GM12878 (cell line): ENCODE data around the gene PHOX2A. TPM values are rescaled to one million over a fixed set of nuclear protein-coding genes. Genes with fewer than 3 reads are reported as not detected.

Experiments used
- ATAC-seq: fragments of 200-7000 bp; cut with Tn5 transposase; 3 replicates; pipeline ENCODE4 v1.9.1; 2020; ENCODE audit warnings: mild to moderate bottlenecking, moderate library complexity
- BruUV-seq: library from RNA; stranded (reverse); fragments of 400-500 nt; replicated peaks from 2 replicates; lab custom pipeline; 2021; lab: Mats Ljungman, UMichigan
- CTCF ChIA-PET: fragments of 300-600 bp; sonication (Branson Sonifier 250); formaldehyde crosslinking; extraction: SDS; loops from one replicate; lab custom pipeline; 2021; ENCODE audit warnings: inconsistent platforms; lab: Yijun Ruan, JAX
- POLR2A ChIA-PET: fragments of 350-600 bp; formaldehyde crosslinking; extraction: SDS; loops from one replicate; lab custom pipeline; 2021; ENCODE audit warnings: inconsistent platforms; lab: Charles Lee
- RAD21 ChIA-PET: fragments of 300-600 bp; sonication (Branson Sonifier 250); formaldehyde crosslinking; loops from one replicate; lab custom pipeline; 2023; ENCODE audit warnings: antibody characterized with exemption; ENCODE audit not compliant: unreplicated experiment; lab: Charles Lee
- SMC1A ChIA-PET: fragments of 300-600 bp; sonication (Branson Sonifier 250); formaldehyde crosslinking; loops from one replicate; lab custom pipeline; 2023; ENCODE audit not compliant: unreplicated experiment, uncharacterized antibody; lab: Charles Lee
- DNase-seq: peaks from one replicate; pipeline ENCODE4 v3.0.0-alpha.2; 2011; ENCODE audit warnings: low read depth, low spot score
- FAIRE-seq: peaks from 3 replicates; lab custom pipeline; 2011; peaks lifted over from hg19 to GRCh38; lab: Jason Lieb, UNC
- H2AFZ ChIP-seq: 2 replicates; pipeline ENCODE4 v1.6.0; 2011; ENCODE audit warnings: low read depth, low read length, control low read depth; ENCODE audit not compliant: control insufficient read depth
- H3K27ac ChIP-seq: 2 replicates; pipeline ENCODE4 v1.5.1; 2011; ENCODE audit warnings: control low read depth; ENCODE audit not compliant: control insufficient read depth, insufficient read depth
- H3K27me3 ChIP-seq, 2 experiments: replicated peaks in 1 of 2; 2 replicates each; pipeline versions ENCODE4 v1.6.0 to v1.6.1; 2011; ENCODE audit warnings: low read length in 1 of 2; ENCODE audit not compliant: control insufficient read depth in 2 of 2, insufficient read depth in 2 of 2
- H3K36me3 ChIP-seq, 2 experiments: 2 replicates each; pipeline ENCODE4 v1.5.1; 2011; ENCODE audit warnings: low read length in 1 of 2; ENCODE audit not compliant: control insufficient read depth in 2 of 2, insufficient read depth in 2 of 2
- H3K4me1 ChIP-seq: 2 replicates; pipeline ENCODE4 v1.6.1; 2011; ENCODE audit warnings: mild to moderate bottlenecking, low read length, moderate library complexity, mixed read lengths; ENCODE audit not compliant: control insufficient read depth, insufficient read depth
- H3K4me2 ChIP-seq: 2 replicates; pipeline ENCODE4 v1.6.0; 2011; ENCODE audit warnings: control low read depth; ENCODE audit not compliant: control insufficient read depth, insufficient read depth
- H3K4me3 ChIP-seq: fragments of 200-600 bp; sonication (generic); 2 replicates; pipeline ENCODE4 v1.5.1; 2016
- H3K79me2 ChIP-seq: 2 replicates; pipeline ENCODE4 v1.6.0; 2011; ENCODE audit warnings: low read length; ENCODE audit not compliant: control insufficient read depth, insufficient read depth
- H3K9ac ChIP-seq: 2 replicates; pipeline ENCODE4 v1.8.0; 2011; ENCODE audit warnings: low read length, control low read depth, mixed read lengths; ENCODE audit not compliant: control insufficient read depth, insufficient read depth
- H3K9me3 ChIP-seq: replicated peaks from 3 replicates; pipeline ENCODE4 v1.5.1; 2011; ENCODE audit warnings: mild to moderate bottlenecking, low read length; ENCODE audit not compliant: control insufficient read depth, insufficient read depth
- H4K20me1 ChIP-seq: 2 replicates; pipeline ENCODE4 v1.6.0; 2011; ENCODE audit not compliant: control insufficient read depth, insufficient read depth
- CBFB ChIP-seq: IDR thresholded peaks from 2 replicates; pipeline ENCODE4 v1.6.1; 2016; ENCODE audit warnings: antibody characterized with exemption, low read depth
- CHD4 ChIP-seq: fragments of 200-600 bp; sonication (generic); IDR thresholded peaks from 2 replicates; pipeline ENCODE4 v1.6.1; 2016; ENCODE audit warnings: mild to moderate bottlenecking
- EGR1 ChIP-seq, 2 experiments: IDR thresholded peaks; 1 replicate in 1 of 2; 2 replicates in 1 of 2; pipeline ENCODE4 v1.6.1; 2011 to 2012; ENCODE audit warnings: low read depth in 2 of 2, low read length in 2 of 2, borderline replicate concordance in 1 of 2, mild to moderate bottlenecking in 1 of 2, moderate library complexity in 1 of 2
- KAT2A ChIP-seq: conservative IDR thresholded peaks from 2 replicates; pipeline ENCODE4 v1.6.1; 2011; ENCODE audit warnings: low read depth, low read length; ENCODE audit not compliant: control insufficient read depth
- NFYB ChIP-seq: IDR thresholded peaks from 2 replicates; pipeline ENCODE4 v1.6.1; 2011; ENCODE audit warnings: low read depth, mild to moderate bottlenecking, low read length, improper control_type of control experiment, moderate library complexity; ENCODE audit not compliant: insufficient read depth
- NR2C1 ChIP-seq: fragments of 450-650 bp; IDR thresholded peaks from 2 replicates; pipeline ENCODE4 v1.6.1; 2017; ENCODE audit warnings: antibody characterized with exemption, mild to moderate bottlenecking, moderate library complexity
- NRF1 ChIP-seq: conservative IDR thresholded peaks from 2 replicates; pipeline ENCODE4 v1.6.1; 2011; ENCODE audit warnings: mild to moderate bottlenecking, low read depth, low read length, improper control_type of control experiment
- PAX5 ChIP-seq: IDR thresholded peaks from 2 replicates; pipeline ENCODE4 v1.6.1; 2011; ENCODE audit warnings: low read depth, low read length, borderline replicate concordance
- RUNX3 ChIP-seq: IDR thresholded peaks from 2 replicates; pipeline ENCODE4 v1.6.1; 2012; ENCODE audit warnings: low read length, inconsistent platforms
- SUPT20H ChIP-seq: IDR thresholded peaks from 2 replicates; pipeline ENCODE4 v1.6.1; 2011; ENCODE audit warnings: low read depth, mild to moderate bottlenecking, low read length, moderate library complexity, borderline replicate concordance; ENCODE audit not compliant: control insufficient read depth
- YY1 ChIP-seq: IDR thresholded peaks from 2 replicates; pipeline ENCODE4 v1.6.1; 2011; ENCODE audit warnings: low read depth, mild to moderate bottlenecking, low read length
- ZNF24 ChIP-seq: fragments of 450-650 bp; IDR thresholded peaks from 2 replicates; pipeline ENCODE4 v1.6.1; 2017; ENCODE audit warnings: antibody characterized with exemption, mild to moderate bottlenecking
- ZNF274 ChIP-seq: IDR thresholded peaks from one replicate; pipeline ENCODE4 v1.8.0; 2011; ENCODE audit not compliant: insufficient read length, insufficient read depth
- ZNF384 ChIP-seq: IDR thresholded peaks from 2 replicates; pipeline ENCODE4 v1.6.1; 2012; ENCODE audit warnings: low read depth, mild to moderate bottlenecking, low read length, improper control_type of control experiment, borderline replicate concordance
- WGBS: methylation state at CpG from one replicate; pipeline ENCODE4 v1.1.6; 2016; ENCODE audit warnings: low lambda C conversion rate; ENCODE audit not compliant: insufficient replicate concordance, insufficient coverage; ENCODE audit errors: missing lambda C conversion rate; 5-methylcytosine and 5-hydroxymethylcytosine counted together
- in situ Hi-C: fragments of 300-500 bp; cut with MboI; formaldehyde crosslinking; loops from 9 replicates; pipeline ENCODE4 v1.14.3; 2018; ENCODE audit warnings: mixed read lengths
- intact Hi-C: fragments of 100-400 bp; cut with micrococcal nuclease; formaldehyde crosslinking; loops from one replicate; pipeline ENCODE4 v1.14.2; 2022; ENCODE audit not compliant: unreplicated experiment
- polyA plus RNA-seq, 11 experiments: library from polyadenylated mRNA; depleted of rRNA in 4 of 11; unstranded in 6 of 11; stranded (reverse) in 5 of 11; fragments of >200 nt; fragmentation: Nextera tagmentation in 4 of 11; fragmentation: Illumina TruSeq in 1 of 11; extraction: Ambion mirVana in 4 of 11; extraction: Trizol in 1 of 11; gene quantifications; 1 replicate in 1 of 11; 2 replicates in 10 of 11; pipeline versions ENCODE4 v1.2.1 to v1.2.3, GENCODE V29; 2011 to 2016; ENCODE audit warnings: inconsistent platforms in 2 of 11, missing spikeins in 2 of 11, low read depth in 1 of 11
- total RNA-seq, 4 experiments: library from RNA; depleted of rRNA in 3 of 4; stranded (reverse); fragments of >200 nt in 3 of 4; fragmentation: Illumina TruSeq in 1 of 4; extraction: Trizol in 1 of 4; gene quantifications; 2 replicates each; pipeline versions ENCODE4 v1.2.1 to v1.2.3, GENCODE V29; 2013 to 2021
- TF ChIP-seq, protein P1 (sequence below): fragments of 150-350 bp; IDR thresholded peaks from 2 replicates; pipeline ENCODE4 v1.6.1; 2016; ENCODE audit warnings: low read depth, low read length
- TF ChIP-seq, protein P2 (sequence below): fragments of 450-650 bp; IDR thresholded peaks from 2 replicates; pipeline ENCODE4 v1.6.1; 2016; ENCODE audit warnings: mild to moderate bottlenecking

The PHOX2A gene
- total and polyA plus RNA-seq, 10 of the 15 experiments (the other 5 are each of a cell fraction or from before 2014, with no cell fraction given), result not detected

DNA sequence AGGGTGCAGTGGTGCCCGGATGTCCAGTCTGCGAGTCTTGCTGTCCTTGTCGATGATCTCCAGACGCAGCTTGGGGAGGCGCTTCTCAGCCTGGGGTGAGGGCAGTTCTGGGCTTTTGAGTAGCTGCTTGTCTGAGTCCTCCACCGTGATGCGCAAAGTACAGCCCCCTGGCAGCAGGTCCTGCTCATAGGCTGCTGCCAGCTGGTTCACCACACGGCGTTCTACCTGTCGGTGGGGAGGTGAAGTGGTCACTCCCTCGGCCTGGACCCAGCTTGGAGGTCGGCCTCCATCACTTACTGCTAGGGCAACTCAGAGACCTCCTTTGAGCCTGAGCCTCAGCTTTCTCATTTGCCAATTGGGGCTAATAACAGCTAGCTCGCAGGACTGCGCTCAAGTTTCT lies 49.4 kb upstream of the PHOX2A start (continued):
- TF ChIP-seq, protein P1, sequence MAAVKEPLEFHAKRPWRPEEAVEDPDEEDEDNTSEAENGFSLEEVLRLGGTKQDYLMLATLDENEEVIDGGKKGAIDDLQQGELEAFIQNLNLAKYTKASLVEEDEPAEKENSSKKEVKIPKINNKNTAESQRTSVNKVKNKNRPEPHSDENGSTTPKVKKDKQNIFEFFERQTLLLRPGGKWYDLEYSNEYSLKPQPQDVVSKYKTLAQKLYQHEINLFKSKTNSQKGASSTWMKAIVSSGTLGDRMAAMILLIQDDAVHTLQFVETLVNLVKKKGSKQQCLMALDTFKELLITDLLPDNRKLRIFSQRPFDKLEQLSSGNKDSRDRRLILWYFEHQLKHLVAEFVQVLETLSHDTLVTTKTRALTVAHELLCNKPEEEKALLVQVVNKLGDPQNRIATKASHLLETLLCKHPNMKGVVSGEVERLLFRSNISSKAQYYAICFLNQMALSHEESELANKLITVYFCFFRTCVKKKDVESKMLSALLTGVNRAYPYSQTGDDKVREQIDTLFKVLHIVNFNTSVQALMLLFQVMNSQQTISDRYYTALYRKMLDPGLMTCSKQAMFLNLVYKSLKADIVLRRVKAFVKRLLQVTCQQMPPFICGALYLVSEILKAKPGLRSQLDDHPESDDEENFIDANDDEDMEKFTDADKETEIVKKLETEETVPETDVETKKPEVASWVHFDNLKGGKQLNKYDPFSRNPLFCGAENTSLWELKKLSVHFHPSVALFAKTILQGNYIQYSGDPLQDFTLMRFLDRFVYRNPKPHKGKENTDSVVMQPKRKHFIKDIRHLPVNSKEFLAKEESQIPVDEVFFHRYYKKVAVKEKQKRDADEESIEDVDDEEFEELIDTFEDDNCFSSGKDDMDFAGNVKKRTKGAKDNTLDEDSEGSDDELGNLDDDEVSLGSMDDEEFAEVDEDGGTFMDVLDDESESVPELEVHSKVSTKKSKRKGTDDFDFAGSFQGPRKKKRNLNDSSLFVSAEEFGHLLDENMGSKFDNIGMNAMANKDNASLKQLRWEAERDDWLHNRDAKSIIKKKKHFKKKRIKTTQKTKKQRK, result no peak
- no peak for TF ChIP-seq NRF1
- no peak for TF ChIP-seq ZNF274
- no peak for TF ChIP-seq EGR1 (IDR thresholded peaks at IDR 0.05; ENCODE audit: borderline replicate concordance in 1 of 2, low read depth in 2 of 2, low read length in 2 of 2)
- no peak for TF ChIP-seq NR2C1
- no peak for TF ChIP-seq NFYB

DNA sequence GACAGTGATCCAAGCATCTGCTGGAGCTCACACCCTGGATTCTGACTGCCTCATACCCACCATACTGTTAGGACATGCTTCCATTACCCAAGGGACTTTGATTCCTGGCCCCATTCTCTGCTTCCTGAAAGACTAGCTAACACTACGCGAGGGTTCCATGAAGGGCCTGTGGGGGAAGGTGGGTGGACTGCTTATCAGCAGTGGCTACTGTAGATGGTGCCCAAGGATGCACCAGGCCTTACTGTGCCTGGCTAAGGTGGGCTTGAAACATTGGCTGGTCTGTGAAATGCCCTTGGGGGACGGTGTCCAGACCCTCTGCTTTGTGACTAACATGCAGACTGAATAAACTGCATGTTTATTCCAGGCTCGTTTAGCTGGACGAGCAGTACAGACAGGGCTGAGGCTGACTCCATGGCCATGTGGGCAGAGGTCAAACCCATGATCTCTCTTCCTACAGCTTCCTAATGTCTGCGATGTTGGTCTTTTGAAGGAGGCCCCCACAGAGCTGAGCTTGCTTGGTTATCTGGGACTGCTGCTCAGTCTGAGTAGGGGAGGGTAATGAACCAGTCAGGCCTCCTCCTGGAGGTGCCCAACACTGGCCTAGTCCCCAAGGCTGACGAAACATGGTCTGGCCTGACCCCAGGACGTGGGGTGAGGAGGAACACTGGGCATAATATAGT lies 48.3 kb upstream of the PHOX2A start:
- Histone ChIP-seq H3K27ac (no peak overlapping the region), H3K9me3 (no peaks in the 10 kb centered on the region), H3K4me2 (no peak overlapping the region), H3K4me1 (no peaks in the 10 kb centered on the region), H3K36me3 (peaks cover 0 to 6% of the 10 kb centered on the region in 2 experiments; a peak in 2 of 4 replicates), H3K4me3 (no peak overlapping the region), H2AFZ (no peak overlapping the region), H4K20me1 (no peaks in the 10 kb centered on the region), H3K27me3 (no peaks in the 10 kb centered on the region), H3K79me2 (no peaks in the 10 kb centered on the region), H3K9ac (no peak overlapping the region)
- ChIA-PET SMC1A (interaction anchor here (0.9 to 1.8 kb wide), 4 partner anchors 9 to 139 kb away, joined by 3 to 6 read pairs (median 4); no protein-coding TSS in a partner anchor), RAD21 (interaction anchor here (0.9 to 3.1 kb wide), 4 partner anchors 17 to 139 kb away, joined by 3 to 17 read pairs (median 5); no protein-coding TSS in a partner anchor), POLR2A (no interaction called here), CTCF (interaction anchor here (0.6 to 11.5 kb wide), 6 partner anchors 114 to 140 kb away, joined by 3 to 118 read pairs (median 10); partner anchors contain the start of gene CLPB)
- TF ChIP-seq CBFB (no peak), KAT2A (no peak), YY1 (no peak), ZNF384 (no peak), ZNF24 (no peak), SUPT20H (no peak), ZNF274 (no peak), PAX5 (no peak), CHD4 (no peak), NFYB (no peak), RUNX3 (no peak)
- TF ChIP-seq, protein P2, sequence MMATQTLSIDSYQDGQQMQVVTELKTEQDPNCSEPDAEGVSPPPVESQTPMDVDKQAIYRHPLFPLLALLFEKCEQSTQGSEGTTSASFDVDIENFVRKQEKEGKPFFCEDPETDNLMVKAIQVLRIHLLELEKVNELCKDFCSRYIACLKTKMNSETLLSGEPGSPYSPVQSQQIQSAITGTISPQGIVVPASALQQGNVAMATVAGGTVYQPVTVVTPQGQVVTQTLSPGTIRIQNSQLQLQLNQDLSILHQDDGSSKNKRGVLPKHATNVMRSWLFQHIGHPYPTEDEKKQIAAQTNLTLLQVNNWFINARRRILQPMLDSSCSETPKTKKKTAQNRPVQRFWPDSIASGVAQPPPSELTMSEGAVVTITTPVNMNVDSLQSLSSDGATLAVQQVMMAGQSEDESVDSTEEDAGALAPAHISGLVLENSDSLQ, result no peak
- FAIRE-seq, result no peak
- no peak for ATAC-seq
- no peak for DNase-seq
- WGBS, result 72% methylated on average over 8 of the region's 8 CpGs
- BruUV-seq, result no TSS peak
- intact Hi-C loops (no loop called here), in situ Hi-C loops (loop anchor here (10.0 kb wide), 1 partner anchor 123 kb away; no protein-coding TSS in a partner anchor)
